ENCODE results near the gene ENTPD2. TPM values are rescaled to one million over a fixed set of nuclear protein-coding genes. Genes with fewer than 3 reads are reported as not detected.
A peak's percentile ranks its signal among the peaks of the same experiment; 100 is the strongest.

Gene ENTPD2
- total and polyA plus RNA-seq, 2 donors (not counting 1 experiment from before 2014, with no cell fraction given), result under 0.01 TPM; not detected in 1

- H3K79me2 ChIP-seq (ENCODE audit: control insufficient read depth, insufficient read depth, low read length), result peaks cover 22% of the 10 kb centered on the region
- H3K4me1 ChIP-seq (ENCODE audit: control insufficient read depth, extremely low read depth, insufficient read depth, low read length), result peaks cover 31% of the 10 kb centered on the region
- no peak overlapping the region for H2AFZ ChIP-seq (ENCODE audit: low read length)
- no peak overlapping the region for H3K9ac ChIP-seq (ENCODE audit: insufficient read depth, low read length)
- no peak for DNase-seq (ENCODE audit: low read depth in 2 of 2)
- no peak for TF ChIP-seq EZH2 (IDR thresholded peaks at IDR 0.05; ENCODE audit: low read length, missing control alignments)
- no peak for TF ChIP-seq CTCF (conservative IDR thresholded peaks at IDR 0.05 in 1 of 2, IDR thresholded peaks at IDR 0.05 in 1 of 2; ENCODE audit: low read depth in 1 of 2, low read length in 2 of 2)
- no peaks in the 10 kb centered on the region for H3K9me3 ChIP-seq (ENCODE audit: control insufficient read depth, insufficient read depth, low read depth, low read length)
- H3K4me3 ChIP-seq (replicated peaks in 1 of 4; ENCODE audit: control extremely low read depth in 1 of 4, insufficient read depth in 1 of 4, low read depth in 3 of 4, low read length in 4 of 4), result no peak overlapping the region
- no peak overlapping the region for H3K27ac ChIP-seq (ENCODE audit: insufficient read depth, low read length)
- H3K4me2 ChIP-seq (ENCODE audit: extremely low read depth, insufficient read depth, low read length), result no peak overlapping the region
- no peaks in the 10 kb centered on the region for H4K20me1 ChIP-seq (ENCODE audit: control insufficient read depth, extremely low read depth, insufficient read depth, low read length)
- H3K27me3 ChIP-seq (ENCODE audit: control insufficient read depth, insufficient read depth, low read length), result no peaks in the 10 kb centered on the region
- peaks cover 40% of the 10 kb centered on the region for H3K36me3 ChIP-seq (ENCODE audit: control insufficient read depth, insufficient read depth, low read length)
Observed at GRCh38 chr9:137080260-137081122, 26.6 kb upstream of the ENTPD2 start.

- Histone ChIP-seq H3K36me3 (ENCODE audit: control insufficient read depth, insufficient read depth, low read length) (peaks cover 40% of the 10 kb centered on the region), H4K20me1 (ENCODE audit: control insufficient read depth, extremely low read depth, insufficient read depth, low read length) (no peaks in the 10 kb centered on the region), H3K9ac (ENCODE audit: insufficient read depth, low read length) (no peak overlapping the region), H2AFZ (ENCODE audit: low read length) (no peak overlapping the region), H3K9me3 (ENCODE audit: control insufficient read depth, insufficient read depth, low read depth, low read length) (no peaks in the 10 kb centered on the region), H3K4me1 (ENCODE audit: control insufficient read depth, extremely low read depth, insufficient read depth, low read length) (peaks cover 26% of the 10 kb centered on the region), H3K4me3 (replicated peaks in 1 of 4; ENCODE audit: control extremely low read depth in 1 of 4, insufficient read depth in 1 of 4, low read depth in 3 of 4, low read length in 4 of 4) (peak overlapping the region in 1 of 4 experiments; percentile 79), H3K79me2 (ENCODE audit: control insufficient read depth, insufficient read depth, low read length) (peaks cover 22% of the 10 kb centered on the region), H3K4me2 (ENCODE audit: extremely low read depth, insufficient read depth, low read length) (peak overlapping the region; percentile 59), H3K27ac (ENCODE audit: insufficient read depth, low read length) (no peak overlapping the region), H3K27me3 (ENCODE audit: control insufficient read depth, insufficient read depth, low read length) (no peaks in the 10 kb centered on the region)
- no peak for DNase-seq (ENCODE audit: low read depth in 2 of 2)
- TF ChIP-seq EZH2 (IDR thresholded peaks at IDR 0.05; ENCODE audit: low read length, missing control alignments), result no peak
- TF ChIP-seq CTCF (conservative IDR thresholded peaks at IDR 0.05 in 1 of 2, IDR thresholded peaks at IDR 0.05 in 1 of 2; ENCODE audit: low read depth in 1 of 2, low read length in 2 of 2), result no peak
Observed at GRCh38 chr9:137079401-137079787, 25.5 kb upstream of the ENTPD2 start.

- H4K20me1 ChIP-seq (ENCODE audit: control insufficient read depth, extremely low read depth, insufficient read depth, low read length), result no peaks in the 10 kb centered on the region
- no peaks in the 10 kb centered on the region for H3K27me3 ChIP-seq (ENCODE audit: control insufficient read depth, insufficient read depth, low read length)
- peak overlapping the region; percentile 61 to 80 (median 73) for H3K4me3 ChIP-seq (replicated peaks in 1 of 4; ENCODE audit: control extremely low read depth in 1 of 4, insufficient read depth in 1 of 4, low read depth in 3 of 4, low read length in 4 of 4)
- H3K4me1 ChIP-seq (ENCODE audit: control insufficient read depth, extremely low read depth, insufficient read depth, low read length), result peaks cover 24% of the 10 kb centered on the region
- no peak for TF ChIP-seq EZH2 (IDR thresholded peaks at IDR 0.05; ENCODE audit: low read length, missing control alignments)
- TF ChIP-seq CTCF (conservative IDR thresholded peaks at IDR 0.05 in 1 of 2, IDR thresholded peaks at IDR 0.05 in 1 of 2; ENCODE audit: low read depth in 1 of 2, low read length in 2 of 2), result no peak
- no peak overlapping the region for H3K27ac ChIP-seq (ENCODE audit: insufficient read depth, low read length)
- no peak for DNase-seq (ENCODE audit: low read depth in 2 of 2)
- peaks cover 22% of the 10 kb centered on the region for H3K79me2 ChIP-seq (ENCODE audit: control insufficient read depth, insufficient read depth, low read length)
- H3K36me3 ChIP-seq (ENCODE audit: control insufficient read depth, insufficient read depth, low read length), result peaks cover 40% of the 10 kb centered on the region
- H3K9ac ChIP-seq (ENCODE audit: insufficient read depth, low read length), result no peak overlapping the region
- no peak overlapping the region for H2AFZ ChIP-seq (ENCODE audit: low read length)
- H3K4me2 ChIP-seq (ENCODE audit: extremely low read depth, insufficient read depth, low read length), result peak overlapping the region; percentile 75
- H3K9me3 ChIP-seq (ENCODE audit: control insufficient read depth, insufficient read depth, low read depth, low read length), result no peaks in the 10 kb centered on the region
Observed at GRCh38 chr9:137078701-137079400, 25.0 kb upstream of the ENTPD2 start.

Measured in fibroblast of lung (primary cell).